ENCODE measurements around the gene NMT1.

The NMT1 gene

DNA sequence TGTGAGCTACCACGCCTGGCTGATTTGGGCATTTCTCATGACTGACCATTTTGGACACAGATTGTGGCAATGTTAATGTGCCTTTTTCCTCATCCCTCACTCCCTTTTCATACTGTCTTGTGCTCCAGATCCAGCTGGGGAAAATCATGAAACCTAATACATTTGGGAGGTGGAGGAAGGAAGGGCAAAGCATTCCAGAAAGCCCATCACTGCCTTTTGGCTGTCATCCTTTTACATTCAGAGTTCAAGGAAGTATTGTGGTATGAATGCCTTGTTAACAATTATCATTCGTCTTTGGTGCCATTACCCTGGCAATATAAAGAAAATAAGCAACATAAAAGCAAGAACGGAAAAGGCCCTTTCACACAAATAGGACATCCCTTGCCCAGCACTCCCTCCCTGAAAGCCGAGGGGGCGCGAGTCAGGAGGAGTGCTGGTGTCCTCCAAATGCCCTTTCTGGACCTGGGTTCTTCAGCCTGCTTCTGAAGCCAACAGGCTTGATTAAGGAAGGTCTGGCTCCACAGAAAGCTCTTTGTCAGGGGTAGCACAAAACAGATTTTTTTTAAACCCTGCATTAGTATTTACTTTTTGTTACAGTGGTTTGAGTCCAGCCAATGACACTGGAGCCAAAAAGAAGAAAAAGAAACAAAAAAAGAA is 20.1 kb downstream of the NMT1 start:
- DNase-seq (ENCODE audit: low read depth), result no peak

DNA sequence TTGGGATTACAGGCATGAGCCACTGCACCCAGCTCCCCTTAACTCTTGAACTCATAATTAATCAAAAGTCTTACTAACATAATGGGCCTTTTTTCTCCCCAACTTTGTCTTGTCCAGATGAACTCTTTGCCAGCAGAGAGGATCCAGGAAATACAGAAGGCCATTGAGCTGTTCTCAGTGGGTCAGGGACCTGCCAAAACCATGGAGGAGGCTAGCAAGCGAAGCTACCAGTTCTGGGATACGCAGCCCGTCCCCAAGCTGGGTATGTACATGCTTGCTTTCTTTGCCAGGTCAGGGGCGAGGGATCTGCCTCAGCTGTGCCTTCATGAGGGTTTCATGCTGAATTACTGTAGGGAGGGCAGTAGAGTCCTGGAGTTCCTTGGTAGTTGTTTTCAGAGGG is 25.3 kb downstream of the NMT1 start:
- DNase-seq (ENCODE audit: low read depth), result no peak

DNA sequence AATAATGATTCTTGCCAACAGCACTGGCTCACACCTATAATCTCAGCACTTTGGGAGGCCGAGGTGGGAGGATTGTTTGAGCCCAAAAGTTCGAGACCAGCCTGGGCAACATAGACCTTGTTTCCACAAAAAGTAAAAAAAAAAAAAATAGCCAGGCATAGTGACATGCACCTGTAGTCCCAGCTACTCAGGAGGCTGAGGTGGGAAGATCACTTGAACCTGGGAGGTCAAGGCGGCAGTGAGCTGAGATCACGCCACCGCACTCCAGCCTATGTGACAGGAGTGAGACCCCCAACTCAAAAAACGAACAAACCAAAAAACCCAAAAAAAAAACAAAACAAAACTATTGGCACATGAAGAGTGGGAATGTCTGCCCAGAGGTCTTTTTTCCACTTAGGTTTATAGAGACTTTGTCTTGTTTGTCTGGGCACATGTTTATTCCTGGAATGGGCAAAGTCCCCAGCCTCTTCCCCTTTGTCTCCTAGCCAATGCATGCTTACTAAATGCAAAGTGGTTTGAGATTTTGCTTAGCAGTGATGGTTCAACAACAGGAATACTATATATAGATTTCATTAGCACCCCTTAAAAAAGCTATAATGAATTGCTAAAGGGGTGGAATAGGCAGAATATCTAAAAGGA is 25.9 kb downstream of the NMT1 start:
- no peak for DNase-seq (ENCODE audit: low read depth)

DNA sequence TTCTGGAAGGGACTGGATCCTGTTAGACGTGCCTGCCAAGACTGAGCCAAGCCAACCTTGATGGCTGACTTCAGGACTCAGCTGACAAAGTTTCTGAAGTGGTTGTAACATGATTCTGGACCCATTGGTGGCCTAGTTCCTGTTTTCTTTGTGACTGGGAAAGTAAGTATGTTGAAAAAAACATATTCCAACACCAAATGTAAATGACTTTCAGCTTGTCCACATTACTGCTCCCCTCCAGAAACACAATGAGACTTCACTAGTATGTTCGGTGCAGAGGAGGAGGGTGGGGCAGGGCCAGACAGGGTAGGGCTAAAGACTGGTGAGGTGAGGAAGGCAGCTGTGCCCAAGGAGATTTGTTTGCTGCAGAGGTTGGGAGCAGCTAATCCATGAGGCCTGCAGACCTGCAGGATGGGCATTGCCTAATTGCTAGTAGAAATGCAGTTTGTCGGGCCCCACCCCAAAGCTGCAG is 26.4 kb downstream of the NMT1 start:
- DNase-seq (ENCODE audit: low read depth), result no peak

DNA sequence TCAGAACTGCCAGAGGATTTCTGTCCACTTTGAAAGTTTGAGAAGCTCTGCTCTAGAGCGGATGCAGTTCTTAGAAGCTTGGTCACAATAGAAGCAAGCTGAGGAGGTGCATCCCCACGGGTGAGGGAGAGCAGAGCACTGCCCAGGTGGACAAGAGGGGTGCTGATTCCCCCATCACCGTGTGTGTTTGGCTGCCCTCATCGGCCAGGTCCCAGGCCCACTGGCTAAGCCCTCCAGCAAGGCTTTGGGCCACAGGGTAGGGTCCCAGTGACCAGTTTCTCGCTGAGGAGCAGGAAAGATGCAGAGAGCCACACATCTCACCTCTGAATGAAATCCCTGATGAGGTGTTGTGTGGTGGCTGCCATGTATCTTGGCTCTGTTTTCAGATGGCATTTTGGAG is 26.9 kb downstream of the NMT1 start:
- DNase-seq (ENCODE audit: low read depth), result no peak

DNA sequence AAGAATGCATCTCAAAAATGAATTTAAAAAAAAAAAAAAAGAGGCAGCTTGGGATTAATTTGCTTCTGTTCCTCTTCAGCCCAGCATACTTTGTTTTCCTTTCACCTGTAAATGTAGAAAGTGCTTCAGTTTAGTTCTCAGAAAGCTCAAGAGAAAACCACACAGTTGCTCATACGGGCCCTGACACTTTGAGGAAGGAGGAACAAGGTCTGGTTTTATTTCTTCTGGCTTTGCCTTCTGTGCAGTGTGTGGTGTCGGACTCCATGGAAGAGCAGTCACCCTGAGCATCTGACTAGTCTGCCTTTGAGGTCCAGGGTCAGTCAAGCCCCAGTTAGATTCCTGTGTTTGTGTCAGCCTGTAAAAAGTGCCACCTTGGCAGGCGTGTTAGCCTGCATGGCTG is 27.6 kb downstream of the NMT1 start:
- no peak for DNase-seq (ENCODE audit: low read depth)

DNA sequence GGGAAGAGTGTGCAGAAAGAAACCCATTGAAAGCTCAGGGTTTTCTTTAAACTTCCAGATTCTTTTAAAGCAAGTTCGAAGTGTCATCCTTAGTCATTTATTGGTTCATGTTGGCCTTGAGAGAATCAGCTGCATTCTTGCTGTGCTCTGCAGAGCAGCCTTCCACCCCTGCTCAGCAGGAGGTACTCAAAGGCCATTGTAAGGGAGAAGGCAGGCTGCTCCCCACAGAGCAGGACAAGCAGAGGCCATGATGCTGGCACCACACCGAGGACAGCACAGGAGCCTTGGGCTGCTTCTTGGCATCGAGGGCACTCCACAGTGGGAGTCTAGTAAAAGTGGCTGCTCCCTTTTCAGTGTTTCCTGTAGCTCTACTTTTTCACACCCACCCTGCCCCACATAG is 29.6 kb downstream of the NMT1 start:
- no peak for DNase-seq (ENCODE audit: low read depth)

DNA sequence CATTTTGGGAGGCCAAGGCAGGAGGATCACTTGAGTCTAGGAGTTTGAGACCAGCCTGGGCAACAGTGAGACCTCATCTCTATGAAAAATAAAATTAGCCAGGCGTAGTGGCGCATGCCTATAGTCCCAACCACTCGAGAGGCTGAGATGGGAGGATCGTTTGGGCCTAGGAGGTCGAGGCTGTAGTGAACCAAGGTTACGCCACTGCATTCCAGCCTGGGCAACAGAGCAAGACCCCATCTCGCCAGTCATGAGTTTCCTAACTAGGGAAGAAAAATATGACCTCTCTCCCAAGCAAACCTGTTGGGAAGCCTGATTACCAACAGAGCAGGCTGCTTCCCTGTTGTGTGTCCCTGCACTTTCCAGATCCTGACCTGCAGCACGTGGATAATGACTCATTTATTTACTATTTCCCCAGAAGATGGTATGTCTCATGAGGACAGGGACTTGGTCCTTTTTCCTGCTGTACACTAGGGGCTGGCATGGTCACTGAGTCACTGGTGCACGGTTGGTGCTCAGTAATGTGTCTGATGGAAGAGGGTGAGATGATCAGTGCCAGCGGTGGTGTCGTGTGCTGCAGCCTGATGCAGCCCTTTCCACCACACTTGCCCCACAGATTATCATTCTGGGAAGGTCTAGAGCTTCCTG is 30.8 kb downstream of the NMT1 start:
- no peak for DNase-seq (ENCODE audit: low read depth)

- no peak for DNase-seq (ENCODE audit: low read depth)
These were observed 31.9 kb downstream of the NMT1 start for GRCh38 chr17:45092911-45093430.

GRCh38 chr17:45093444-45094110 is 32.5 kb downstream of the NMT1 start:
- DNase-seq (ENCODE audit: low read depth), result no peak

- no peak for DNase-seq (ENCODE audit: low read depth)
These were observed 35.0 kb downstream of the NMT1 start for GRCh38 chr17:45096141-45096540.

DNA sequence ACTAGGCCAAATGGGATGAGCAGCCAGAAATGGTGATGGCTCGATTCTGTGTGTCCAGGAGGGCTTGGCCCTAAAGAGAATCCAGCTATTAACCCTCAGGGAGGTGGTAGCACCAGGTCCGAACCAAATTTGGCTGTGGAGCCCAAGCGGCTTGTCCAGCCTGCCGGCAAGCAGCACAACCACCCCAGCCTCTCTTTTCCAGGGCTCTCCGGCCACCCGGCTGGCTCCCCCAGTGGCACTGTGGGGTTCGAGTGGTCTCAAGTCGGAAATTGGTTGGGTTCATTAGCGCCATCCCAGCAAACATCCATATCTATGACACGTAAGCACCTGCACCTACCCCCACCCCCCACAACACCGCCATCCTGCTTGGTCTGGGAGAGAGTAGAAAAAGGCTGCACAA is 35.8 kb downstream of the NMT1 start:
- no peak for DNase-seq (ENCODE audit: low read depth)

DNA sequence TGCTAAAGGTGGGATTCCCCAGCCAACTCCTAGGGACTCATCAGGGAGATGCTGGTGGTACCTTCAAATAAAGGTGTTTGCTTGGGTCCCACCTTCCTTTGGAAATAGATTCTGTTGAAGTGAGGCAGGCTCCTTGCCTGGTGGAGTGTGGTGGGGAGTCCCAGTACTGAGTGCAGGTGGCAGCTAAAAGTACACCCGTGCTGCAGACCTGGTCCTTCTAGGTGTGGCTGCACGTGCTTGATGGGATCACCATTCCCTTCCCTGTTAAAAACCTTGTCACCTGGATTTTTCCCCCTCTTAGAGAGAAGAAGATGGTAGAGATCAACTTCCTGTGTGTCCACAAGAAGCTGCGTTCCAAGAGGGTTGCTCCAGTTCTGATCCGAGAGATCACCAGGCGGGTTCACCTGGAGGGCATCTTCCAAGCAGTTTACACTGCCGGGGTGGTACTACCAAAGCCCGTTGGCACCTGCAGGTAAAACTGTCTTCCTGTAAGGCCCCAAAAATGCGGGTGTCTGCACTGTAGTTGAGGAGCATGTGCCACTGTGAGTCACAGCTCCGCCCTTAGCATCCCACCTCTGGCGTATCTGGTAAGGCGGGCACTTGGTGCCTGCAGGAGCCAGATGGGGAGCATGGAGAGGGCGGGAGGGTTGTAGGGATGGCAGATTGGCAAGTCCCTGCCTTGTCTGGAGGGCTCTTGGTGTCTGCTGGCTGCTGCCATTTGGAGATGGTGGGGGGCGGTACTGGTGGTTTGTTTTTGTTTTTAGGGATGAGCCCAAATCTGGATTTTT is 37.2 kb downstream of the NMT1 start:
- no peak for DNase-seq (ENCODE audit: low read depth)

GRCh38 chr17:45098869-45099616 is 37.9 kb downstream of the NMT1 start:
- DNase-seq (ENCODE audit: low read depth), result peak; percentile 67

- no peak for DNase-seq (ENCODE audit: low read depth)
These were observed 40.4 kb downstream of the NMT1 start for GRCh38 chr17:45101546-45101882.

DNA sequence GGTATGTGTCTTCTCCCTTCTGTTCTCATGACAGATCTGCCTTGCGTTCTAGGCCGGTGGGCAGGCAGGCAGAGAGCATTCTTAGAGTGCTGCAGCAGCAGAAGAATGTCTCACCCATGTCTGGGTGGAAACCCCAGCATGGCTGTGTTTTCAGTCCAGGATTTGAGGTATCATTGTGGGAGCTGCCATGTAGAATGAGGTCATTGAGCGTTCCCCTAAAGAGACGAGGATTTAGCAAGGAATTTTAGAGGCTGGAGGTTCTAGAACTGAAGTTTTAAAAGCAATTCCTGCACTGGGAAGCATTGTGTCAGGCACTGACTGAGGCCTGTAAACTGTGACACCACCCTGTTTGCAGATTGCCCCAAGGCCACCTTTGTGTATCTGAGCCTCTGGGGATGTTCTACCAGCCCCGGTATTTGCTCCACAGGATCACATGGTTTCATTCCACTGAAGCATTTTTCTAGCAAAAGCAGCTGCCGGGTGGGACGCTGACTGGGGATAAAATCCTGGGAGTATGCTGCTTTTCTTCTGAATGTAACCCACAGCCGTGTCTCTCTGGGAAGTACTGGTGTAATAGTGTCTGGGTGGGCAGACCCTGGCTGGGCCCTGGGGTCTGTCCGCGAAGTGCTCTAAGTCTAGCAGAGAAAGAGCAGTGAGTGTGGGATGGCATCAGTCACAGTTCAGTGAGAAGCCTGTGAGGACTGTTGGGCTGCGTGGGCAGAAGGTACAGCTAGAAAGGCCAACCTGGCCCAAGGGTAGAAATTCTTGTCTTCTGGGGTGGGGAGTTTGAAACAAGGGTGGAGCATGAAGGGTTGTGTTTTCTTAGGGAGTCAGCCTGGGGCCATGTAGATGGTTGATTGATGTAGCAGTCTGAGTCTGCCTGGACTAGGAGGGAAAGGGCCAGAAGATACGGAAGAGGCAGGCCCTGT is 41.0 kb downstream of the NMT1 start:
- no peak for DNase-seq (ENCODE audit: low read depth)

DNA sequence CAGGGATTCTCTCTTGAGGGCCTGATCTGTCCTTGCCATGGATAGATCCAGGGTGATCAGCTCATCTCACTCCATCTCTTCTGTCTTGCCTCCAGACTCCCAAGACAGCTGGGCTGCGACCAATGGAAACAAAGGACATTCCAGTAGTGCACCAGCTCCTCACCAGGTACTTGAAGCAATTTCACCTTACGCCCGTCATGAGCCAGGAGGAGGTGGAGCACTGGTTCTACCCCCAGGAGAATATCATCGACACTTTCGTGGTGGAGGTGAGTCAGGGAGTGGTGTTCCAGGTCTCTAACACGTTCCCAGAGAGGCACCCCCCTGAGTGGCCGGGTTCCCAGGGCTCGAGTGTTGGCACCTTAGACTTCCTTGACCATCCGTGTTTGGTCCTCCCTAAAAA is 41.7 kb downstream of the NMT1 start:
- DNase-seq (ENCODE audit: low read depth), result no peak

GRCh38 chr17:45103269-45103795 is 42.2 kb downstream of the NMT1 start:
- no peak for DNase-seq (ENCODE audit: low read depth)

- DNase-seq (ENCODE audit: low read depth), result no peak
These were observed 42.9 kb downstream of the NMT1 start for GRCh38 chr17:45104029-45104428.

DNA sequence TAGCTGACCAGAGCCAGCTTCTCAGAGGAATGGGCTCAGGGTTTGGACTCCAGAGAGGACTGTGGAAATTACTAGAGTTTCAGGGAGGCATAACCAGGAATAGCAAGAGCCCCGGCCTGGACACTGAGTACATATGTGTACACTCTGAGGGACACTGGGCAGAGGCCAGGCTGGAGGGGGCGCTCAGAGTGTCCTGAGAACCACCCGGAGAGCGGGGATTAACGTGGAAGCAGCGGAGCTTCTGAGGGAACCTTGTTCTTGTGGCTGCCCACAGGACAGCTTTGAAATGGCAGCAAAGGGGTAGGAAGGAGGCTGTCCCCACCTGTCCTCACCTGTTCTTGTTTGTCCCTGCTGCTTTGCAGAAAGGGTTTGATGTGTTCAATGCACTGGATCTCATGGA is 43.4 kb downstream of the NMT1 start:
- no peak for DNase-seq (ENCODE audit: low read depth)

Measured in activated T-cell treated with anti-CD3 and anti-CD28 coated beads for 48 hours (primary cell).